Amygdala (tissue), 56 donors: ENCODE results near the gene PPP1R8.
"Not testable (repeated sequence)": the region's sequence is repeated elsewhere in the genome, so short reads cannot be mapped to it uniquely, and the experiment has no call there.

Experiments used
- DNase-seq, 56 donors: peaks; one replicate each; lab custom pipeline; 2025; lab: John Stamatoyannopoulos, UW

Gene PPP1R8

DNA sequence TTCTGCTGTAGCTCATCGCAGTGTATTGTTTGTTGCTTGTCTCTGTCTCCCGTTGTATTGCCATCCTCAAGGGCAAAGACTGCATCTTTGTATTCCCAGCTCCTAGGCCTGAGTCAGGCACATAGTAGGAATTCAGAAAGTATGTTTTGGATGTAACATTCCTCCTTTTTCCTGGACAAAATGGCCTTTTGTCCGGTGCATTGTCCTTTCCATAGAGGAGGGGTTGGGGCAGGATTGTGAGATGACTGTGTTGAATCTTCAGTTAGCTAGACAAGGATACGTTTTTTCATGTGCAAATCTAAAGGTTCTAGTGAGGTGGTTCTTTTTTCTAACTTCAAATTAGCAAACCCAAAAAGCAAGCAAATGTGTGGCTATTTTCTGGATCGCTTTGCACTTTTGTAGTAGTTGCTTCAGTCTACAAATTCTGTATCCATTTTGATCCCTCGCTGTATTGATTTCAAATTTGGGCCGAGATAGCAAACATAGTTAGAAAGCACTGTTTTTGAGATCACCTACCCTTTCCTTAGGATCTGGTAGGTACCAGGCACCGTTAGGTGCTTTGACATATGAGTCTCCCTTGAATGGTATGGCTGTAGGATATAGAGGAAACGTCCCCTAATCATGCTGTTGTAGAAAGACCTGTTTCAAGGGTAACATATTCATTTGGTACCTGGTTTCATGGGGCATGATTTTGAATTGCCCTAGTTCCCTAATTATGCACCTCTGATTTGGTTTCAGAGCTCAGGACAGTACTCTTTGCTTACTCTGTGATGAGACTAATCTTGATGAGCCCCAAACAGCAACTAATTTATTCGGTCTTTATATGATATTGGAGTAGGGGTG, 1.2 kb downstream of the PPP1R8 start:
- no peak for DNase-seq

DNA sequence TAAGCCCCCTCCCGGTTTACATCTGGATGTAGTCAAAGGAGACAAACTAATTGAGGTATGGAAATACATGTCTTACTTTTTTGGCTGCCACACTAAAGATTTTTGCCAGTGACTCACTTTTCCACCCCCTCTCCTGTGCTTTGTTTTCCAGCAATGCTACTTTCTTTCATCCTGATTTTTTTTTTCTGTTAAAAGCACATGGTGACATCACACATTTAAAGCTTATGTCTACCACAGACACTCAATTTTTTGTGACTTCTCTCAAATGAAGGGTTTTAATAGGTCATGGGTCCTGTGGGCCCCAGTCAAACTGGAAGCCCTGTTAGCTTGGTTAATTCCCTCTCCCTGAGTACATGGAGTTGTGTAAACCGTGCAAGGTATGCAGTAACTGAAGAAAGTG, 2.2 kb downstream of the PPP1R8 start:
- DNase-seq = no peak

DNA sequence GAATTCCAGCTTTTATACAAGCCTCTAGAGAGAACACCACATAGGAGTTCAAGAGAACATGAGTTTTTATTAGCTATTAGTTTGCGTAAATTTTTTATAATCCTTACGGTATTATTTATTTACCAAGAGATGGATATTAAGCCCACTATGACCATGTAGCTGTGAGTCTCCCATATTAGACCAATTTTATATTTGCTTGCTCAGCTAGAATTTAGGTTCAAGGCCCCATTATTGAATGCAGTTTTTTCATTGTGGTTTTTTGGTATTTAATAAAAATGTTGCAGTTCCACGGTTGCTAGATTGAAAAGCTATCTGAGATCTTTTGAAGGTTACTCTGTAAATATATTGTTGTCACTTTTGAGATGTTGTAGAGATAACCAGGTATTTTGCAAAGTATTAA, 2.9 kb downstream of the PPP1R8 start:
- DNase-seq = no peak

DNA sequence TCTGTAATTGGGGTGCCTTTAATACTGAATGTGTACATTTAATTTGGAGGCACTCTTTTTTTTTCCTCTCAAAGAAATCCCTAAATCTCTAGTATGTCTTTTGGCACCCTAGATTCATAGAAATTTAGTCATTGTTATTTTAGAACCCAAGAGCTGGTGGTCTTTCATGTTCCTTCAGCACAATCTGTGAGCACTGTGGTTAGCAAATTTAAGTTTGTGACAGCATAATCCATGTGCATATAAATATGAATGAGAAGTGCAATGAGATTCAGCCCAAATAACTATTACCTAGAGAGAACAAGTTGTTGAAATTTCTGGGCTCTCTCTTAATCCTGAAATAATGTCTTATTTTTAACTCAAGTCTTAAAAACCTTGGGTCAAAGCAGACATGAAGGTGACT, 4.5 kb downstream of the PPP1R8 start:
- no peak for DNase-seq

DNA sequence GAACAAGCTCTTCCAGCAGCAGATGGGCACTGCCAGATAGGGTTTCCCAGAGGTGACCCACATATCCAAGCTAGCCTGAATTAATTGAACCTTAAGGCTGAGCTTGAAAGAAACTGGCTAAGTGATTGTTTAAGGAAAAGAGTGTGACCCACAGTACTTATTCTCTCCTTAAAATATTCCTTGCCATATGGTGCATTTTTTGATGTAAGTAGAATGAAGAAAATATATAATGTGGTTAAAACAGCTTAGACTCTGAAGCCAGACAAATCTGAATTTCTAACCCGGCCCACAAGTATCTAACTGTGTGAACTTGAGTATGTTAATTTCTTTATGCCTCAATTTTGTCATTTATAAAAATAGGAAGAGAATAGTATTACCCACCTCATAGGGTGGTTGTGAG, 4.9 kb downstream of the PPP1R8 start:
- DNase-seq = peak in 1 of 56 donors; percentile 3

DNA sequence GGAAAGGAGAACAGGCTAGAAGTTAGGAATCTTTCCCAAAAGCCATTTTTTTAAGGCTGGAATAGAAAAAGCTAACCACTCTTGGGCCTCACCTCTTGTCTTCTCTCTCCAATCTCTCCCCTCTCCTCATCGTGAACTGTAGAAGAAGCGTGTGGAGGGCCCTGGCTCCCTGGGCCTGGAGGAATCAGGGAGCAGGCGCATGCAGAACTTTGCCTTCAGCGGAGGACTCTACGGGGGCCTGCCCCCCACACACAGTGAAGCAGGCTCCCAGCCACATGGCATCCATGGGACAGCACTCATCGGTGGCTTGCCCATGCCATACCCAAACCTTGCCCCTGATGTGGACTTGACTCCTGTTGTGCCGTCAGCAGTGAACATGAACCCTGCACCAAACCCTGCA, 19.4 kb downstream of the PPP1R8 start:
- DNase-seq = no peak

DNA sequence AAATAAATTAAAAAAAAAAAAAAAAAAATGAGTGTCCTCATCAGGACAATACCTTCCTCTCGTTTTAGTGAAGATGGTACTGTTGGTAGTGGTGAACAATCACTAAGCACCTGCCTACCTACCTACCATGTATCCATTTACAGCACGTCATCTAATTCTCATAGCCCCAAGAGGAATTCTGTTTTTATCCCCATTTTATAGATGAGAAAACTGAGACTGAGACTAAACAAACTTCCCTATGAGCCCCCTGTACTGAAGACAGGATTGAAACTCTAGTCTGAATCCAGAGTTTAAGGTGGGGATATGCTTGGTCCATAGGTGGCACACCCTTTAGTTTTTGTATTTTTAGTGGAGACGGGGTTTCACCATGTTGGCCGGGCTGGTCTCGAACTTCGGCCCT, 24.5 kb downstream of the PPP1R8 start:
- no peak for DNase-seq

DNA sequence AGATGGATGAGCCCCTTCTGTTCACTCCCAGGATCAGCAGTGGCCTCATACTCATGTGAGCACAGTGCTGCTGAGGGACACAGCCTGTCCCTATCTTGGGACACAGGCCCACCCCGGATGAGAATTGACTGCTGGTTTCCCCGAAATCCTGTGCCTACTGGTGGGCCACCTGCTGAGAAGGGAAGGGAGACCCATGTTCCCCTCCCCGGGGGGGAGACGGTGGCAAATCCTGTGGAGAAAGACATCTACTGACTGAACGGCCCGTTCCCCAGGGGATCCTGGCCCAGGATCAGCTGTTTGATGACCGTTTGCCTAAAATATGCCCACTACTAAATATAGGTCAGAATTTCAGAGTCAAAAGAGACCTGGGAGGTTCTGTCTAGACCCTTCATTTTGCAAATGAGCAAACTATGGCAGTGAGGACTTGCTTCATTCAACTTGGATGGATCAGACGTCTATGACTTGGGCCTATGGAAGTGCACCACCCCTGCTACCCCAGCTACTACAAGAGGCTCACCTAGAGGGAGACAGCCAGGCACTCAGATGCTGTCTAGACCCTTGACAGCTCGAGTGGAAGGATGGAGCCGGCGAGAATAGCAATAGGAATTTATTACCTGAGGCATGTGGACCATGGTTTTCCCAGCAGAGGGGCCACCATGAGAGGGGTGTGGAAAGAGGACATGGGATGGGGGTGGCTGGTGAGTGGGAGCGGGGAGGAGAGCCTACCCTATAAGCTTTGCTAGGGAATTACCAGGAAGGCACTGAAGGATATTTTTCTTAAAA, 26.2 kb downstream of the PPP1R8 start:
- no peak for DNase-seq

DNA sequence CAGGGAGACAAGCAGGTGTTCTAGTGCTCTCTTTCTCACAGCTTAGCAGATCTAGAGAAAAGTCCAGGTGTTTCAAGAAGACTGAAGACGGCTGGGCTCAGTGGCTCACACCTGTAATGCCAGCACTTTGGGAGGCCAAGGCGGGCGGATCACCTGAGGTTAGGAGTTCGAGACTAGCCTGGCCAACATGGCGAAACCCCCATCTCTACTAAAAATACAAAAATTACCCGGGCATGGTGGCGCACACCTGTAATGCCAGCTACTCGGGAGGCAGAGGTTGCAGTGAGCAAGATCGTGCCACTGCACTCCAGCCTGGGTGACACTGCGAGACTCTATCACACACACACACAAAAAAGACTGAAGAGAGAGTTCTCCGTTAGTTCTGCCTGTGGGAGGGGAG, 27.0 kb downstream of the PPP1R8 start:
- DNase-seq = not testable (repeated sequence)

DNA sequence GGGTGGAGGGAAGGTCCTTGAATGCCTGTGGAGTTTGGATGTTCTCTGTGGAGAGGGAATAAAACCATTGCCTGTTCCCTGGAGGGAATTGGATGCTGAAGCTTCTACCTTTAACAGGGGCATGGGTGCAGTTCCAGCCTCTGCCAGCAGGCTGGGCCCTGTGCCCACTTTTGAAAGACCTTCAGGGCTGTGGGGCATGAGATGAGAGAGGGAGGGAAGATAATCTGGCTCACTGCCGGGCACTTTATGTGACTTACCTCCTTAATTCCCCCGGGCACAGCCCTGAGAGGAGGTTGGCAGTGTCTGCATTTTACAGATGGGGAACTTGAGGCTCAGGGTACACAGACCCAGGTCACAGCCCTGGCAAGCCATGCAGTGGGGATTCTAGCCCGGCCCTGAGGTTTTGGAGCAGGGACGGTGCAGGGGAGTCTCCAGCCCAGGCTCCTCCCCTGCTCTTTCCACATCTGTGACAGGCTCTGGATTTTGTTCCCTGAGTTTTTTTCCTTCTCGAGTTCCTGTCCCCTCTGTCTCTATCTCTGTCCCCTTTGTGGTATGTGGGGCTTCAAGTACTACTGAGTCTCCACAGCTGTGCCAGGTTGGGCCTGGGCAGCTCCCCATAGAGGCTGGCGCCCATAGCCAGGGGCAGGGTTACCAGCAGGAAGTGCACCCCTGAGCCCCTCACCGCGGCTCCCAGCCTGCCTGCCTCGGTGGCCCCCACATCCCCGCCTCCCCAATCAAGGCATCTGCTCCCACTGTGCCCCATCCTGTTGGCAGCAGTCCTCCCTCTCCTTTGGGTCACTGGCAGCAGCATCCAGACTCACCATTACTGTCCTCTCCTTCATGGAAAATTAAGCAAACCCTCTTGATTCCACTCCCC, 27.7 kb downstream of the PPP1R8 start:
- peak in 53 of 56 donors; percentile 19 to 94 (median 67) for DNase-seq

DNA sequence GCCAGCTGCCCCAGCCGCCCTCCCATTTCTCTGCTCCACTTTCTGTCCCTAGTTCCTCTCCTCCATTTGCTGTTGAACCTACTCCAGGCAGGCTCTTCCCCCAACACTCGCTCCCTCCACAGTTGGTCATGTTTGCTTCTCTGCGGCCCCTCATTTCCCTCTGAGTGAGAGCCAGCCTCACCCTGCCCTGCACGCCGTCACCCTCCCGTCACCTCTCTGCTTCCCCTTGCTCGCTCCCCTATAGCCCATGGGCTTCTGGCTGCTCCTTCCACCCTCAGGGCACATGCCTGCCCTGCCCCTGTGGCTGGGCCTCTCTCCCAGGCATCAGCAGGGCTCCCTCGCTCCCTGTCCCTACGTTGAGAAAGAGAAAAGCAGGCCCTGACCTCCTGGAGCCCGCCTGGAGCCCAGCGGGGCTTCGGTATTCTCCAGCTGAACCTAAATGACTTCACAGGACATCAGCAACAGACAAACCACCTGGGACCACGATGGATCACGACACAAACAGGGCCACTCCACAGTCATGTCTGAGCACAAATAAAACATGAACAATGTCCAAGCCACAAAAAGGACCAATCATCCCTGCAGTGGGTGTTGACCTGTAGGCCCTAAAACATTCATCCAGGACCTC, 28.5 kb downstream of the PPP1R8 start:
- no peak for DNase-seq

DNA sequence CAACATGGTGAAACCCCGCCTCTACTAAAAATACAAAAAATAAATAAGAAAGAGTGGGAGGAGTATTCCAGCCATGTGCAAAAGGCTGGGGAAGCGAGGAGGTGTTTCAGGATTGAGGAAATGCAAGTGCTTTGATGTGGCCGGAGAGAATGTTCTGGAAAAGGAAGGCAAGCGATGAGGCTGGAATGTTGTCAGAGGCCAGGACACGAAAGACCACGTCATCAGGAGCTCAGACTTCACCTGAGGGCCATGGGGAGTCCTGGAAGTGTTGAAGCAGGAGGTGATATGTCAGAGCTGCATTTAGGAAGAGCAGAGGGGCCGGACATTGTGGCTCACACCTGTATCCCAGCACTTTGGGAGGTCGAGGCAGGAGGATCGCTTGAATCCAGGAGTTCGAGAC, 30.9 kb downstream of the PPP1R8 start:
- DNase-seq = no peak

DNA sequence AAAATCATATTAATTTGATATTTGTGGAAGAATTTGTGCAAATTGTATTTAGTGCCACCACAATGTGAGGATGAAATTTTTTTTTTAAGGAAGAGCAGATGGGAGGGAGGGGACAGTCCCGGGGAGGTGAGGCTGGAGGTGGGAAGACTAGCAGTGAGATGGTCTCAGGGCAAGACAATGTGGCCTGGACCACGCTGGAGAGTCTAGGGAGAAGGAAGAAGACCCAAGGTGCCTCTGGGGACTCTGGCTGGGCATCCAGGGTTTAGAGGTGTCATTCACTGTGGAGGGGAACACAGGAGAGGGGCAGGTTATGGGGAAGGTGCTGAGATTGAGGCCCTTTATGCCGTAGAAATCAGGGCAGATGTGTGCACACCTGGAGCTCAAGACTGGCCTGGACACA, 31.4 kb downstream of the PPP1R8 start:
- DNase-seq = no peak

DNA sequence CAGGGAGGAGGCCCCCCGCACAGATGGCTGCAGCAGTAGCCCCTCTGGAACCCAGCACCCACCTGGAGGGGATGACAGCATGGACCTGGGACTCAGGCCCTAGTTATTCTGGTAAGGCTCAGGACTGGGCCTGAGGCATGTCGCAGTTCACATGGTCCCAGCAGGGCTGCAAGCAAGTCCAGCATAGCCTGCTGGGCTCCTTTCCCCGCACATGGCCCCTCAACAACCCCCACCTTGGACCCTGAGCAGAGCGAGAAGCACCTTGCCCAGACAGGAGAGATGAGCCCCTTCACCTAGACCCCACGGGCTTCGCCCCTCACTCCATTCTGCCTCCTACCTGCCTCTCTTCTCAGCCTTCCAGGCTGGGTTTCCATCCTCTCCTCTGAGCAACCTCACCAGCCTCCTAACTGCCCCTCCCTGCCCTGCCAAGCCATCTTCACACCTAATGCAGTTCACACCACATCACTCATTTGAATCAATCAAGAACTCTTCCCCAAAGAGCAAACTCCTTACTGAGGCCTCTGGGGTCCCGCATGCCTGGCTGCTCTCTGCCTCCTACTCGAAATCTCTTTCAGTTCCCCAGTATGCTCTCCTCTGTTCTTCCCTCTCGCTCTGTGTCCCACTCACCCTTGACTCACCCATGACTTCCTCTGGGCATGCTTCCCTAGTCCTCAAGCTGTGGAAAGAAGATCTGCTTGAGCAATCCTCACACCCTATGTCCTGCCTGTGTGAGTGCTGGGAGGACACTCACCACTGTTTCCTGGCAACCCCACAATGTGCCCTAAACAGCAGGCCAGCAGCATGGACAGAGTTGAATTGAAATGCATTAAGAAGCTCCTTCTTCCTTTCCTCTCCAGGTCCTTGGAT, 32.3 kb downstream of the PPP1R8 start:
- DNase-seq = peak in 18 of 56 donors; percentile 12 to 70 (median 28)

DNA sequence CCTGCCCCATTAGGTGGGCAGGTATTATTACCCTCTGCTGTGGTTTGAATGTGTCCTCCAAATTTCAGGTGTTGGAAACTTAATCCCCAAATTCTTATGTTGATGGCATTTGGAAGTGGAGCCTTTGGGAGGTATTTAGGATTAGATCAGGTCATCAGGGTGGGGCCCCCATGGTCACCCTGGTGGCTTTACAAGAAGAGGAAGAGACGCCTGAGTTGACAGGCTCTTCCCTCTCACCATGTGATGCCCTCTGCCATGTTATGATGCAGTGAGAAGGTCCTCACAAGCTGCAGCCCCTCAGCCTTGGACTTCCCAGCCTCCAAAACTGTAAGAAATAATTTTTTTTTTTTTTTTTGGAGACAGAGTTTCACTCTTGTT, 32.9 kb downstream of the PPP1R8 start:
- DNase-seq = no peak

DNA sequence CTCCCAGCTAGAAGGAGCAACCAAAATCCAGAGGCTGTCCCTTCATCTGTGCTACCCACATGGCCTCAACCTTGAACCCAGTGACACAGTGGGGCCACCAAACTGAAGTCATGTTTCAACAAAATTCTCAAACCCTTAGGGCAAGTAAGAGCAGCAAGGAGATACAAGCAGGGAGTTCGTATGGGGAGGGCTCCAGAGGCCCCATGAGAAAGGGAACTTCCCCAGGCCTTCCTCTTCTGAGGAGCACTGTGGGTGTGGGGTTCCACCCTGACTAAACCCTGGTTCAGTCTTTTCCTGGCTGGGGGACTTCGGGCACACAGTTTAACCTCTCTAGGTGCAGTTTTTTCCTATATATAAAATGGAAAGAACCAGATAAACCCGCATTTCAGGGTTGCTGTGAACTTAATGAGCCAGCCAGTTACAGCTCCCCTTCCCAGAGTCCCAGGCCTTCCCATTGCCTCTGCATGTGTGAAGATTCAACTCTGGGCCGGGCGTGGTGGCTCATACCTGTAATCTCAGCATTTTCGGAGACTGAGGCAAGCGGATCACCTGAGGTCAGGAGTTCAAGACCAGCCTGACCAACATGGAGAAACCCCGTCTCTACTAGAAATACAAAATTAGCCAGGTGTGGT, 33.8 kb downstream of the PPP1R8 start:
- DNase-seq = peak in 3 of 56 donors; percentile 7 to 35 (median 11)

DNA sequence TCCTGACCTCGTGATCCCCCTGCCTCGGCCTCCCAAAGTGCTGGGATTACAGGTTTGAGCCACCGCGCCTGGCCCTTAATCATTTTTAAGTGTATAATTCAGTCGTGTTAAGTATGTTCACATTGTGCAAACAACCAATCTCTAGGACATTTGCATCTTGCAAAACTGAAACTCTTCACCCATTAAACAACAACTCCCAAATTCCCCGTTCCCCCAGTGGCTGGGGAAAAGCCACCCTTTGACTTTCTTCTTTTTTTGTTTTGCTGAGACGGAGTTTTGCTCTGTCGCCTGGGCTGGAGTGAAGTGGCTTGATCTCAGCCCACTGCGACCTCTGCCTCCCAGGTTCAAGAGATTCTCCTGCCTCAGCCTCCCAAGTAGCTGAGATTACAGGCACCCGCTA, 35.2 kb downstream of the PPP1R8 start:
- no peak for DNase-seq

DNA sequence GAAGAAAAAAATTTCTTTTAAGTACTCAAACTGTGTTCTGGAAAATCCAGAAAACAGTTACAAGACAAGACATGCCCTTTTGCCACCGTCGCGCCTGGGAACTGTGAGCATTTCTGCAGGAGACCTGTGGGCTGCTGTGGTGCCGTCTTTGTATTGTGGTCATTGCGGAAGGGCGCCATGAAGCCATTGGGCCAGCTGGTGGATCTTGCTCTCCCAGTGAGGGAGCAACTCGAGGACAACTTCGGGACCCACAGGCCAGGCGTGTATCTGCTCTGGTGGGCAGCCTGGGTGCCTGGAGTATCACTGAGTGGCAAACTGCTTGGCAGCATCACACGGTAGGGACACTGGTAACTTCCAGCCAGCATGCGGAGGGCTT, 38.0 kb downstream of the PPP1R8 start:
- DNase-seq = no peak
